HG03280 (cell line): ENCODE measurements around the gene BCAR3.
"Not testable (repeated sequence)": the region's sequence is repeated elsewhere in the genome, so short reads cannot be mapped to it uniquely, and the experiment has no call there.

ENCODE experiments used
- ATAC-seq: cut with Tn5 transposase; IDR thresholded peaks from one replicate; pipeline ENCODE4 v1.9.1; 2021; ENCODE audit warnings: mild to moderate bottlenecking, moderate library complexity; ENCODE audit not compliant: unreplicated experiment

Gene BCAR3

GRCh38 chr1:93707956-93708355 lies 26.3 kb upstream of the BCAR3 start:
- ATAC-seq: peak; percentile 62

- ATAC-seq: no peak
Measured at GRCh38 chr1:93705892-93706500, 24.4 kb upstream of the BCAR3 start.

- ATAC-seq: peak; percentile 60
Measured at GRCh38 chr1:93704052-93704451, 22.4 kb upstream of the BCAR3 start.

- no peak for ATAC-seq
Measured at GRCh38 chr1:93703643-93704042, 22.0 kb upstream of the BCAR3 start.

GRCh38 chr1:93702828-93703183 lies 21.2 kb upstream of the BCAR3 start:
- ATAC-seq: no peak

- ATAC-seq: no peak
Measured at GRCh38 chr1:93702111-93702827, 20.6 kb upstream of the BCAR3 start.

- no peak for ATAC-seq
Measured at GRCh38 chr1:93701629-93702028, 20.0 kb upstream of the BCAR3 start.

- ATAC-seq: no peak
Measured at GRCh38 chr1:93700532-93701469, 19.2 kb upstream of the BCAR3 start.

GRCh38 chr1:93699503-93700168 lies 18.0 kb upstream of the BCAR3 start:
- ATAC-seq: no peak

- ATAC-seq: no peak
Measured at GRCh38 chr1:93699049-93699384, 17.4 kb upstream of the BCAR3 start.

GRCh38 chr1:93698329-93699048 lies 16.9 kb upstream of the BCAR3 start:
- ATAC-seq: no peak

- not testable (repeated sequence) for ATAC-seq
Measured at GRCh38 chr1:93697566-93697965, 15.9 kb upstream of the BCAR3 start.

- ATAC-seq: peak; percentile 44
Measured at GRCh38 chr1:93695411-93696005, 13.9 kb upstream of the BCAR3 start.

- ATAC-seq: no peak
Measured at GRCh38 chr1:93694819-93695218, 13.2 kb upstream of the BCAR3 start.

GRCh38 chr1:93694039-93694438 lies 12.4 kb upstream of the BCAR3 start:
- ATAC-seq: no peak

GRCh38 chr1:93692983-93693591 lies 11.4 kb upstream of the BCAR3 start:
- peak; percentile 59 for ATAC-seq

GRCh38 chr1:93692451-93692861 lies 10.8 kb upstream of the BCAR3 start:
- ATAC-seq: no peak

GRCh38 chr1:93692026-93692425 lies 10.4 kb upstream of the BCAR3 start:
- no peak for ATAC-seq

- ATAC-seq: no peak
Measured at GRCh38 chr1:93690921-93691789, 9.5 kb upstream of the BCAR3 start.
